Type B pancreatic cell (in vitro differentiated cells): ENCODE results near the gene SLC35F3. TPM values are rescaled to one million over a fixed set of nuclear protein-coding genes. Genes with fewer than 3 reads are reported as not detected.

Experiments
- DNase-seq: peaks from one replicate; pipeline ENCODE4 v3.0.0; 2021; ENCODE audit warnings: mixed read lengths; ENCODE audit not compliant: unreplicated experiment; ENCODE audit errors: extremely low spot score
- H3K27ac Mint-ChIP-seq: 2 replicates; pipeline ENCODE4 v1.8.0; 2021; ENCODE audit warnings: mild to moderate bottlenecking, mixed read lengths
- H3K27me3 Mint-ChIP-seq: 2 replicates; pipeline ENCODE4 v1.8.0; 2021; ENCODE audit warnings: mixed read lengths
- H3K36me3 Mint-ChIP-seq: 2 replicates; pipeline ENCODE4 v1.8.0; 2021; ENCODE audit warnings: mixed read lengths
- H3K4me1 Mint-ChIP-seq: one replicate; pipeline ENCODE4 v1.8.0; 2021; ENCODE audit warnings: mixed read lengths; ENCODE audit not compliant: unreplicated experiment
- H3K4me3 Mint-ChIP-seq: 2 replicates; pipeline ENCODE4 v1.8.0; 2021; ENCODE audit warnings: mild to moderate bottlenecking, mixed read lengths
- H3K9me3 Mint-ChIP-seq: 2 replicates; pipeline ENCODE4 v1.8.0; 2021; ENCODE audit warnings: mixed read lengths
- CTCF ChIP-seq: fragments of 200-600 bp; sonication (generic); conservative IDR thresholded peaks from 2 replicates; pipeline ENCODE4 v1.5.0; 2021; ENCODE audit warnings: antibody characterized with exemption, mild to moderate bottlenecking
- total RNA-seq: library from RNA; stranded (reverse); gene quantifications from 2 replicates; pipeline ENCODE4 v1.2.1, GENCODE V29; 2021; ENCODE audit warnings: low replicate concordance

Gene SLC35F3
- total RNA-seq, 1 donor from 2014 or later, result 2.1 TPM

GRCh38 chr1:234039603-234040002, 135.1 kb downstream of the SLC35F3 start:
- no peak overlapping the region for H3K27ac Mint-ChIP-seq
- no peaks in the 10 kb centered on the region for H3K36me3 Mint-ChIP-seq
- no peak for TF ChIP-seq CTCF
- H3K27me3 Mint-ChIP-seq, result peaks cover 8% of the 10 kb centered on the region
- no peak for DNase-seq
- H3K4me3 Mint-ChIP-seq, result no peak overlapping the region
- H3K4me1 Mint-ChIP-seq, result no peaks in the 10 kb centered on the region
- H3K9me3 Mint-ChIP-seq, result no peaks in the 10 kb centered on the region

GRCh38 chr1:234040446-234041317, 136.2 kb downstream of the SLC35F3 start:
- Mint-ChIP-seq H3K9me3 (no peaks in the 10 kb centered on the region), H3K27me3 (peaks cover 8% of the 10 kb centered on the region), H3K36me3 (no peaks in the 10 kb centered on the region), H3K27ac (no peak overlapping the region), H3K4me3 (no peak overlapping the region), H3K4me1 (no peaks in the 10 kb centered on the region)
- TF ChIP-seq CTCF, result no peak
- no peak for DNase-seq

- TF ChIP-seq CTCF, result no peak
- H3K9me3 Mint-ChIP-seq, result no peaks in the 10 kb centered on the region
- no peaks in the 10 kb centered on the region for H3K4me1 Mint-ChIP-seq
- H3K27me3 Mint-ChIP-seq, result peaks cover 4% of the 10 kb centered on the region
- no peaks in the 10 kb centered on the region for H3K36me3 Mint-ChIP-seq
- H3K27ac Mint-ChIP-seq, result no peak overlapping the region
- DNase-seq, result no peak
- H3K4me3 Mint-ChIP-seq, result no peak overlapping the region
Observed at GRCh38 chr1:234044079-234044478, 139.6 kb downstream of the SLC35F3 start.

- H3K27ac Mint-ChIP-seq, result no peak overlapping the region
- DNase-seq, result no peak
- no peak overlapping the region for H3K4me3 Mint-ChIP-seq
- peaks cover 4% of the 10 kb centered on the region for H3K27me3 Mint-ChIP-seq
- TF ChIP-seq CTCF, result no peak
- no peaks in the 10 kb centered on the region for H3K9me3 Mint-ChIP-seq
- H3K36me3 Mint-ChIP-seq, result no peaks in the 10 kb centered on the region
- H3K4me1 Mint-ChIP-seq, result no peaks in the 10 kb centered on the region
Observed at GRCh38 chr1:234047123-234047522, 142.6 kb downstream of the SLC35F3 start.

- peaks cover 4% of the 10 kb centered on the region for H3K27me3 Mint-ChIP-seq
- no peak overlapping the region for H3K4me3 Mint-ChIP-seq
- H3K27ac Mint-ChIP-seq, result no peak overlapping the region
- H3K4me1 Mint-ChIP-seq, result no peaks in the 10 kb centered on the region
- no peaks in the 10 kb centered on the region for H3K36me3 Mint-ChIP-seq
- no peak for TF ChIP-seq CTCF
- DNase-seq, result no peak
- no peaks in the 10 kb centered on the region for H3K9me3 Mint-ChIP-seq
Observed at GRCh38 chr1:234062166-234062565, 157.7 kb downstream of the SLC35F3 start.
